HepG2 (cell line): ENCODE measurements around the gene PIGV. TPM values are rescaled to one million over a fixed set of nuclear protein-coding genes. Genes with fewer than 3 reads are reported as not detected.

ENCODE experiments used
- ATAC-seq: fragments of 200-7000 bp; cut with Tn5 transposase; 3 replicates; pipeline ENCODE4 v1.9.1; 2020; ENCODE audit warnings: mild to moderate bottlenecking, moderate library complexity
- BruUV-seq: library from RNA; stranded (reverse); fragments of 400-500 nt; replicated peaks from 2 replicates; lab custom pipeline; 2021; lab: Mats Ljungman, UMichigan
- CTCF ChIA-PET: fragments of 300-600 bp; formaldehyde crosslinking; extraction: SDS; loops from one replicate; lab custom pipeline; 2021; ENCODE audit warnings: low total read pairs, inconsistent platforms, low intra/inter-chr PET ratio; lab: Yijun Ruan, JAX
- POLR2A ChIA-PET: fragments of 350-600 bp; sonication (Branson Sonifier 250); formaldehyde crosslinking; loops from one replicate; lab custom pipeline; 2020; ENCODE audit warnings: antibody characterized with exemption, inconsistent platforms; lab: Yijun Ruan, JAX
- DNase-seq: peaks from one replicate; pipeline ENCODE4 v3.0.0-alpha.2; 2015; ENCODE audit warnings: low spot score
- FAIRE-seq: peaks from 3 replicates; lab custom pipeline; 2011; peaks lifted over from hg19 to GRCh38; lab: Jason Lieb, UNC
- H2AFZ ChIP-seq: one replicate; pipeline ENCODE4 v1.6.1; 2011; ENCODE audit warnings: low read length, inconsistent platforms
- H3K27ac ChIP-seq: fragments of 300-600 bp; 3 replicates; pipeline ENCODE4 v1.8.0; 2011; ENCODE audit warnings: mixed run types, mild to moderate bottlenecking, mixed read lengths, low read length, inconsistent platforms; ENCODE audit not compliant: insufficient read depth; ENCODE audit errors: extremely low read length
- H3K27me3 ChIP-seq, 2 experiments: fragments of 200-600 bp in 1 of 2; 2 replicates in 1 of 2; 3 replicates in 1 of 2; pipeline versions ENCODE4 v1.6.0 to v1.8.0; 2011; ENCODE audit warnings: low read length in 2 of 2, mild to moderate bottlenecking in 2 of 2, moderate library complexity in 2 of 2, inconsistent platforms in 1 of 2; ENCODE audit not compliant: insufficient read depth in 2 of 2, control insufficient read depth in 1 of 2
- H3K36me3 ChIP-seq, 2 experiments: fragments of 200-600 bp in 1 of 2; replicated peaks in 1 of 2; 2 replicates in 1 of 2; 3 replicates in 1 of 2; pipeline versions ENCODE4 v1.5.1 to v1.8.0; 2011; ENCODE audit warnings: low read length in 2 of 2, inconsistent platforms in 1 of 2; ENCODE audit not compliant: insufficient read depth in 2 of 2, control insufficient read depth in 1 of 2
- H3K4me1 ChIP-seq: 2 replicates; pipeline ENCODE4 v1.5.1; 2012; ENCODE audit warnings: low read length, inconsistent platforms; ENCODE audit not compliant: insufficient read depth
- H3K4me2 ChIP-seq: 2 replicates; pipeline ENCODE4 v1.6.0; 2011; ENCODE audit warnings: low read depth, low read length, inconsistent platforms
- H3K4me3 ChIP-seq, 3 experiments: fragments of 200-600 bp in 1 of 3; sonication (generic), shearing (Covaris generic) in 1 of 3; replicated peaks in 1 of 3; 2 replicates each; pipeline ENCODE4 v1.5.1; 2011 to 2016; ENCODE audit warnings: low read length in 3 of 3, inconsistent platforms in 2 of 3, low read depth in 2 of 3, mild to moderate bottlenecking in 2 of 3, control low read depth in 1 of 3, mixed read lengths in 1 of 3; ENCODE audit not compliant: insufficient read depth in 1 of 3
- H3K79me2 ChIP-seq: one replicate; pipeline ENCODE4 v1.6.1; 2011; ENCODE audit warnings: low read length, inconsistent platforms; ENCODE audit not compliant: insufficient read depth
- H3K9ac ChIP-seq: 2 replicates; pipeline ENCODE4 v1.6.0; 2011; ENCODE audit warnings: mild to moderate bottlenecking, low read depth, low read length, inconsistent platforms; ENCODE audit not compliant: insufficient read depth
- H3K9me3 ChIP-seq: 2 replicates; pipeline ENCODE4 v1.5.1; 2012; ENCODE audit warnings: mild to moderate bottlenecking, low read length
- H4K20me1 ChIP-seq: 2 replicates; pipeline ENCODE4 v1.6.0; 2011; ENCODE audit warnings: inconsistent platforms, mild to moderate bottlenecking, low read length, moderate library complexity; ENCODE audit not compliant: insufficient read depth
- AGO2 ChIP-seq: fragments of 200-400 bp; formaldehyde crosslinking; optimal IDR thresholded peaks from 2 replicates; pipeline ENCODE3; 2017; ENCODE audit warnings: mild to moderate bottlenecking, low read depth, low read length, moderate library complexity
- AHR ChIP-seq: IDR thresholded peaks from 2 replicates; pipeline ENCODE4 v1.6.1; 2018; ENCODE audit warnings: missing genetic modification reagents, missing compliant biosample characterization
- ATF1 ChIP-seq: IDR thresholded peaks from 2 replicates; pipeline ENCODE4 v1.6.1; 2016; ENCODE audit warnings: mild to moderate bottlenecking, control low read depth
- ATM ChIP-seq: fragments of 450-650 bp; IDR thresholded peaks from 2 replicates; pipeline ENCODE4 v1.7.1; 2017; ENCODE audit warnings: mild to moderate bottlenecking, borderline replicate concordance
- ATRX ChIP-seq: sonication (generic); formaldehyde crosslinking; IDR thresholded peaks from 2 replicates; pipeline ENCODE4 v1.4.0; 2020; ENCODE audit warnings: missing genetic modification reagents, borderline replicate concordance
- EED ChIP-seq: sonication (generic); formaldehyde crosslinking; IDR thresholded peaks from 2 replicates; pipeline ENCODE4 v1.5.0; 2020; ENCODE audit warnings: mild to moderate bottlenecking, missing genetic modification reagents
- EHMT2 ChIP-seq: fragments of 200-600 bp; sonication (generic); IDR thresholded peaks from 2 replicates; pipeline ENCODE4 v1.7.0; 2017; ENCODE audit warnings: antibody characterized with exemption, low read depth, low read length, borderline replicate concordance
- FLYWCH1 ChIP-seq: sonication (generic); formaldehyde crosslinking; IDR thresholded peaks from 2 replicates; pipeline ENCODE4 v1.8.1; 2023; ENCODE audit warnings: mild to moderate bottlenecking, missing genetic modification reagents
- FOSL1 ChIP-seq: sonication (generic); formaldehyde crosslinking; IDR thresholded peaks from 2 replicates; pipeline ENCODE4 v1.9.0; 2021; ENCODE audit warnings: missing genetic modification reagents, borderline replicate concordance
- HDAC1 ChIP-seq: sonication (generic); formaldehyde crosslinking; IDR thresholded peaks from 2 replicates; pipeline ENCODE4 v1.5.1; 2020; ENCODE audit warnings: mild to moderate bottlenecking, missing genetic modification reagents
- KDM5B ChIP-seq: sonication (generic); formaldehyde crosslinking; IDR thresholded peaks from 2 replicates; pipeline ENCODE4 v1.4.0; 2020; ENCODE audit warnings: missing genetic modification reagents, mild to moderate bottlenecking, borderline replicate concordance
- KDM6A ChIP-seq: IDR thresholded peaks from 2 replicates; pipeline ENCODE4 v1.6.1; 2016; ENCODE audit warnings: low read depth
- KLF16 ChIP-seq, 2 experiments: sonication (generic) in 1 of 2; formaldehyde crosslinking in 1 of 2; IDR thresholded peaks; 2 replicates each; pipeline versions ENCODE4 v1.6.1 to v1.8.0; 2016 to 2023; ENCODE audit warnings: missing genetic modification reagents in 2 of 2, missing compliant biosample characterization in 1 of 2
- MAFF ChIP-seq: IDR thresholded peaks from 2 replicates; pipeline ENCODE4 v1.6.1; 2011; ENCODE audit warnings: low read depth, low read length, improper control_type of control experiment
- RBM22 ChIP-seq: fragments of 200-400 bp; formaldehyde crosslinking; optimal IDR thresholded peaks from 2 replicates; pipeline ENCODE3; 2017; ENCODE audit warnings: mild to moderate bottlenecking, low read length, moderate library complexity
- SPEN ChIP-seq: sonication (generic); formaldehyde crosslinking; IDR thresholded peaks from 2 replicates; pipeline ENCODE4 v1.5.1; 2020; ENCODE audit warnings: low read depth, mild to moderate bottlenecking, missing genetic modification reagents
- THRA ChIP-seq: sonication (generic); formaldehyde crosslinking; IDR thresholded peaks from 2 replicates; pipeline ENCODE4 v1.4.0; 2020; ENCODE audit warnings: missing genetic modification reagents, borderline replicate concordance
- ZBTB38 ChIP-seq: sonication (generic); formaldehyde crosslinking; IDR thresholded peaks from 2 replicates; pipeline ENCODE4 v1.5.1; 2020; ENCODE audit warnings: mild to moderate bottlenecking, missing genetic modification reagents
- ZNF260 ChIP-seq: sonication (generic); formaldehyde crosslinking; IDR thresholded peaks from 2 replicates; pipeline ENCODE4 v1.4.0; 2020; ENCODE audit warnings: missing genetic modification reagents, low read depth, mild to moderate bottlenecking, borderline replicate concordance
- ZNF768 ChIP-seq: sonication (generic); formaldehyde crosslinking; IDR thresholded peaks from 2 replicates; pipeline ENCODE4 v1.4.0; 2020; ENCODE audit warnings: missing genetic modification reagents
- ZNF780A ChIP-seq: sonication (generic); formaldehyde crosslinking; IDR thresholded peaks from 2 replicates; pipeline ENCODE4 v1.8.0; 2022; ENCODE audit warnings: mild to moderate bottlenecking, missing genetic modification reagents, moderate library complexity
- ZNF83 ChIP-seq: sonication (generic); formaldehyde crosslinking; IDR thresholded peaks from 2 replicates; pipeline ENCODE4 v1.4.0; 2020; ENCODE audit warnings: missing genetic modification reagents, mild to moderate bottlenecking, borderline replicate concordance
- WGBS: methylation state at CpG from one replicate; pipeline ENCODE4 v1.1.6; 2017; ENCODE audit warnings: low lambda C conversion rate; 5-methylcytosine and 5-hydroxymethylcytosine counted together
- in situ Hi-C: cut with HindIII; loops from 2 replicates; pipeline ENCODE4 v1.10.0; 2017; ENCODE audit warnings: low pct_unique_long_range_greater_than_20kb; ENCODE audit not compliant: extremely low pct_ligation_motif_present
- intact Hi-C: fragments of 100-400 bp; cut with micrococcal nuclease; formaldehyde crosslinking; loops from one replicate; pipeline ENCODE4 v1.10.0; 2022; ENCODE audit not compliant: unreplicated experiment
- polyA plus RNA-seq, 8 experiments: library from polyadenylated mRNA; depleted of rRNA in 3 of 8; stranded (reverse) in 7 of 8; unstranded in 1 of 8; fragments of >200 nt; fragmentation: Illumina TruSeq in 4 of 8; extraction: Trizol in 4 of 8; gene quantifications; 2 replicates each; pipeline versions ENCODE4 v1.2.1 to v1.2.3, GENCODE V29; 2011 to 2016; ENCODE audit warnings: low read depth in 4 of 8, missing spikeins in 1 of 8, mixed read lengths in 1 of 8; ENCODE audit not compliant: insufficient read depth in 1 of 8
- total RNA-seq, 5 experiments: library from RNA; depleted of rRNA; stranded (reverse); fragments of >200 nt; fragmentation: Illumina TruSeq; extraction: Trizol; gene quantifications; 2 replicates each; pipeline ENCODE4 v1.2.3, GENCODE V29; 2016; ENCODE audit warnings: low read depth in 1 of 5
- TF ChIP-seq, protein P1 (sequence below): sonication (generic); formaldehyde crosslinking; IDR thresholded peaks from 2 replicates; pipeline ENCODE4 v1.8.0; 2022; ENCODE audit warnings: mild to moderate bottlenecking, missing genetic modification reagents, borderline replicate concordance

PIGV gene
- total and polyA plus RNA-seq, 2 of the 13 experiments (the other 11 are each of a cell fraction or from before 2014, with no cell fraction given), result 13.5 to 22.7 TPM

DNA sequence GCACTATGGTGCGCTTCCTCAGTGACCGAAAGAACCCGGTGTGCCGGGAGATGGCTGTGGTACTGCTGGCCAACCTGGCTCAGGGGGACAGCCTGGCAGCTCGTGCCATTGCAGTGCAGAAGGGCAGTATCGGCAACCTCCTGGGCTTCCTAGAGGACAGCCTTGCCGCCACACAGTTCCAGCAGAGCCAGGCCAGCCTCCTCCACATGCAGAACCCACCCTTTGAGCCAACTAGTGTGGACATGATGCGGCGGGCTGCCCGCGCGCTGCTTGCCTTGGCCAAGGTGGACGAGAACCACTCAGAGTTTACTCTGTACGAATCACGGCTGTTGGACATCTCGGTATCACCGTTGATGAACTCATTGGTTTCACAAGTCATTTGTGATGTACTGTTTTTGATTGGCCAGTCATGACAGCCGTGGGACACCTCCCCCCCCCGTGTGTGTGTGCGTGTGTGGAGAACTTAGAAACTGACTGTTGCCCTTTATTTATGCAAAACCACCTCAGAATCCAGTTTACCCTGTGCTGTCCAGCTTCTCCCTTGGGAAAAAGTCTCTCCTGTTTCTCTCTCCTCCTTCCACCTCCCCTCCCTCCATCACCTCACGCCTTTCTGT is 7.3 kb upstream of the PIGV start:
- Histone ChIP-seq H3K4me2 (no peak overlapping the region), H3K79me2 (peaks cover 4% of the 10 kb centered on the region), H2AFZ (no peak overlapping the region), H3K4me1 (peaks cover 41% of the 10 kb centered on the region), H4K20me1 (no peaks in the 10 kb centered on the region), H3K9ac (no peak overlapping the region), H3K27ac (no peak overlapping the region), H3K36me3 (peaks cover 21 to 51% of the 10 kb centered on the region in 2 experiments), H3K4me3 (no peak overlapping the region), H3K9me3 (no peaks in the 10 kb centered on the region), H3K27me3 (no peaks in the 10 kb centered on the region)
- over 99% methylated on average over 9 of the region's 21 CpGs for WGBS
- ATAC-seq (no peak), FAIRE-seq (no peak), DNase-seq (no peak)
- POLR2A ChIA-PET, result no interaction called here
- BruUV-seq, result no TSS peak
- intact Hi-C loops, result no loop called here
- TF ChIP-seq KLF16 (CRISPR knock-in tag; IDR thresholded peaks at IDR 0.05) (no peak), THRA (CRISPR knock-in tag) (no peak), ZNF83 (CRISPR knock-in tag) (no peak), EED (CRISPR knock-in tag) (no peak), ATF1 (CRISPR knock-in tag) (no peak), MAFF (no peak), ATRX (CRISPR knock-in tag) (no peak), ATM (no peak), KDM6A (CRISPR knock-in tag) (no peak), KDM5B (CRISPR knock-in tag) (no peak), SPEN (no peak), FOSL1 (CRISPR knock-in tag) (no peak), ZNF260 (CRISPR knock-in tag) (no peak), ZNF768 (CRISPR knock-in tag) (0 out of 2 replicates have a peak, but pooled peaks have one; percentile 14), ZBTB38 (CRISPR knock-in tag) (0 out of 2 replicates have a peak, but pooled peaks have one; percentile 34), FLYWCH1 (CRISPR knock-in tag) (no peak), AGO2 (peak; percentile 50), EHMT2 (no peak), RBM22 (peak; percentile 39), ZNF780A (CRISPR knock-in tag) (no peak), HDAC1 (no peak), AHR (CRISPR knock-in tag) (no peak)
- TF ChIP-seq, protein P1, sequence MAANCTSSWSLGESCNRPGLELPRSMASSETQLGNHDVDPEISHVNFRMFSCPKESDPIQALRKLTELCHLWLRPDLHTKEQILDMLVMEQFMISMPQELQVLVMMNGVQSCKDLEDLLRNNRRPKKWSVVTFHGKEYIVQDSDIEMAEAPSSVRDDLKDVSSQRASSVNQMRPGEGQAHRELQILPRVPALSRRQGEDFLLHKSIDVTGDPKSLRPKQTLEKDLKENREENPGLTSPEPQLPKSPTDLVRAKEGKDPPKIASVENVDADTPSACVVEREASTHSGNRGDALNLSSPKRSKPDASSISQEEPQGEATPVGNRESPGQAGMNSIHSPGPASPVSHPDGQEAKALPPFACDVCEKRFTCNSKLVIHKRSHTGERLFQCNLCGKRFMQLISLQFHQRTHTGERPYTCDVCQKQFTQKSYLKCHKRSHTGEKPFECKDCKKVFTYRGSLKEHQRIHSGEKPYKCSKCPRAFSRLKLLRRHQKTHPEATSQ (CRISPR knock-in tag), result no peak
- CTCF ChIA-PET, result no interaction called here
- in situ Hi-C loops, result no loop called here
